PC-9 (cell line): Measurements from ENCODE around the gene MTA1.

Experiments used
- CTCF ChIP-seq: fragments of 200-600 bp; sonication (generic); conservative IDR thresholded peaks from 2 replicates; pipeline ENCODE4 v1.6.1; 2017; ENCODE audit warnings: mixed run types, antibody characterized with exemption, mild to moderate bottlenecking, moderate library complexity
- EZH2 ChIP-seq: fragments of 200-600 bp; sonication (generic); IDR thresholded peaks from 2 replicates; pipeline ENCODE4 v1.8.0; 2017; ENCODE audit warnings: antibody characterized with exemption, low read depth

GRCh38 chr14:105383083-105383730, 36.4 kb upstream of the MTA1 start:
- no peak for TF ChIP-seq EZH2
- TF ChIP-seq CTCF, result no peak
